Stimulated activated CD8-positive, alpha-beta memory T cell treated with anti-CD3 and anti-CD28 coated beads, Interleukin-7, amount 100 ng/mL, for 4 hours (primary cell): ENCODE measurements around the gene OSGEP.

ENCODE experiments used
- DNase-seq, 2 donors: peaks; one replicate each; pipeline ENCODE4 v3.0.0-alpha.2; 2020; ENCODE audit warnings: low read depth in 2 of 2

Gene OSGEP

GRCh38 chr14:20454516-20455354, at the start of gene OSGEP, which contains the start of gene APEX1:
Gene OSGEP (minus strand): TSS chr14:20454812. CDS start chr14:20454683, 129 bp downstream.
Gene APEX1 (plus strand): TSS chr14:20455226. CDS start chr14:20455646, 420 bp downstream.
- DNase-seq = peak; percentile 96 to 97

GRCh38 chr14:20503898-20504297, 49.3 kb upstream of the OSGEP start:
- DNase-seq = no peak

- DNase-seq = no peak
Observed at GRCh38 chr14:20501346-20501745, 46.7 kb upstream of the OSGEP start.

DNA sequence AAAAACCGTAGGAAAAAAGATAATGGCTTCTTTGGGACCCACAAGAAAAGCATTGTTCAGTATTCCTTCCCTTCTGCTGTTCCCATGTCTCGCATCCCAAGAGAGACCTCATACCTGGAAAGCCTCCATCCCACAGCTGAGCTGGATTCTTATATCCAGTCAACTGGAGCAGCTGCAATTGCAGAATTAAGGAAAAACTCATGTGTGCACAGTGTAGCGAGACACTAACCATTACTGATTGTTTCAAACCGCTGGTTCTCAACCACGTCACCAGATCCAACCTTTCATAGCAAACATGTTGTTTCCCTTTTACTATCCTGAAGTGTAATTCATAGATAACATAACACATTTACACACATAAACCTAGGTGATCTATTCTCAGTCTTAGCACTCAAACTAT, 45.3 kb upstream of the OSGEP start:
- no peak for DNase-seq

DNA sequence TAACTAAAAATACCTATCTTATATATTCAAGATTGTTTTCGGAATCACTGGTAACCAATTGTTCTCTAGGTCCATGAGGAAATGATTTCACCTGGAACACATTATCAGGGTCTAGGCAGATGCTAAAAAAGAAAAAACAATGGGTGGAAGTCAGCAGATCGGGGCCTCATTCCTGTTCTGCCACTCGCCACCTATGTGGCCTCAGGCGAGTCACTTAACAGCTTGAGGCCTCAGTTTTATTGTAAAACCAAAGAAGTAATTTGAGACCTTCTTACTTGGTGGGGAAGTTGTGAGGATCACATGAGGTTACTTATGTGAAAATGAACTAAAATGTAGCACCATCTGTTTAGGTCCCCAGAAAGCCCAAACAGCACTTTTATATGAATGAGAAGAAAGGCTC, 44.5 kb upstream of the OSGEP start:
- DNase-seq = no peak

GRCh38 chr14:20498622-20499021, 44.0 kb upstream of the OSGEP start:
- DNase-seq = no peak

DNA sequence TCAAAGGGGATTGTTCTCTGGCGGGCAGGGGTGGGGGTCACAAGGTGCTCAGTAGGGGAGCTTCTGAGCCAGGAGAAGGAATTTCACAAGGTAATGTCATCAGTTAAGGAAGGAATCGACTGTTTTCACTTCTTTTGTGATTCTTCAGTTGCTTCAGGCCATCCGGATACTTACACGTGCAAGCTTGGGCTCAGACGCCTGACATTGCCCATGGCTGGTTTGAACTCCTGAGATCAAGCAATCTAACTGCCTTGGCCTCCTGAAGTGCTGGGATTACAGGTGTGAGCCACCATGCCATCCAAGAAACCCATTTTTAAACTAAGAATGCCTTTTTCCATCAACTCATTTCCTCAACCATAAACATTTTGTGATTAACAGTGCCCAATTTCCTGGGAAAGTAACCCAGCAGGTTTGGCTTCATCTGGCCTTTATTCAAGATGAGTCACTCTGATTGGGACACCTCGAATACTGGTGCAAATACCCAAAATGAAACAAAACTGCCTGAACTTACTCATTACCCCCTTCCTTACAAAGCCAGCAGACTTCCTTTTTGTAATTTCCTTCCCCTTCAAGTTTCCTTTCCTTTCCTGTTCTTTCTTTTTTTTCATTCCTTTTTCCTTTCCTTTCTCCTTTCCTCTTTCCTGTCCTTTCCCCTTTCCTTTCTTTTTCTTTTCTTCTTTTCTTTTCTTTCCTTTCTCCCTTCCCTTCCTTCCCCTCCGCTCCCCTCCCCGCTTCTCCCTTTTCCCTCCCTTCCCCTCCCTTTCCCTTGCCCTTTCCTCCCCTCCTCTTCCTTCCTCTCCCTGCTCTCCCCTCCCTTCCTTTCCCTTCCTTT, 40.5 kb upstream of the OSGEP start:
- no peak for DNase-seq

- no peak for DNase-seq
Observed at GRCh38 chr14:20493634-20494033, 39.0 kb upstream of the OSGEP start.

- no peak for DNase-seq
Observed at GRCh38 chr14:20492486-20492885, 37.9 kb upstream of the OSGEP start.

DNA sequence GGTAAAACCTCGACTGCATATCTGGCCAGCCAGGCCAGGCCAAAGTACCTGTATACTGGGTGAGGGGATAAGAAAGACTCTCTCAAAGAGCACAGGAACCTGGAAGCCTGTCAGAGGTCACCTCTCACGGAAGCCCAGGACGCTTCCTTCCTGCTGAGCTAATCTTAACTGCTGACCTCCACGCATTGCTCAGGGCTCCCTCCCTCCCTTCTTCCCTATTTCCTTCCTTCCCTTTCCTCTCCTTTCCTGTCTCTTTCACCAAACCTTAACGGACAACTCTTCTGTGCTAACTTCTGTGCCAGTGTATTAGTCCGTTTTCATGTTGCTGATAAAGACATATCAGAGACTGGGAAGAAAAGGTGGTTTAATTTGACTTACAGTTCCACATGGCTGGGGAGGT, 36.0 kb upstream of the OSGEP start:
- no peak for DNase-seq

GRCh38 chr14:20489093-20489994, 34.7 kb upstream of the OSGEP start:
- DNase-seq = no peak

DNA sequence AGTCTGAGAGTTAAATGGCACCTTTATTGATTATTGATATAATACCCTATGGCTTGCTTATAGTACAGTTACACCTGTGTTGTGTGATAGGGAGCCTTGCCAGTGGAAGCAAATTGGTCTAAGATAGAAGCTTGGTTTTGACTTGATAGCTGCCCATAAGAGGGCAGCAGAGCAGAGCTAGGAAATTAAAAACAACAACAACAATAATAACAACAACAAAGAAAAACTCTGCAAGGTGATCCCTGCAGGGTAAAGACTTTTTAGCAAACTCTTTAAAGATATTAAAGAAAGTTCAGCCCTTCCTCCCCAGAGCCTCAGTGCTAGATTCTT, 32.7 kb upstream of the OSGEP start:
- DNase-seq = no peak

- DNase-seq = no peak
Observed at GRCh38 chr14:20486684-20487395, 32.2 kb upstream of the OSGEP start.

DNA sequence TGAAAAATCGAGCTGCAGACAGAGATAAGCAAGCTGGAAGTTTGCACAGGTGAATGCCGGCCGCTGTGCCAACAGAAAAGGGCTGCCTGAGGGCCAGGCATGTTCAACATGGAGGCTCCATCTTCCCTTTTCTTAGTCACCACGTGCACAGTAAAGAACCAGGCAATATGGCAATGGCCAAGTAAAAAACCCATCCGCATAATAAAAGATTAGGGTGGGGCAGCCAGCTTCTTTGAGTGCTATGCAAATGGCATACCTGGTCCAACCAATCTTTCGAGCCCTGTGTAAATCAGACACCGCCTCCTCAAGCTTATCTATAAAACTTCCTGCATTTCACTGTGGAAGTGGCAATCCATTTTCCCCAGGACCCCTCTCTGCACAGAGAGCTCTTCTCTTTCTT, 31.3 kb upstream of the OSGEP start:
- DNase-seq = no peak

DNA sequence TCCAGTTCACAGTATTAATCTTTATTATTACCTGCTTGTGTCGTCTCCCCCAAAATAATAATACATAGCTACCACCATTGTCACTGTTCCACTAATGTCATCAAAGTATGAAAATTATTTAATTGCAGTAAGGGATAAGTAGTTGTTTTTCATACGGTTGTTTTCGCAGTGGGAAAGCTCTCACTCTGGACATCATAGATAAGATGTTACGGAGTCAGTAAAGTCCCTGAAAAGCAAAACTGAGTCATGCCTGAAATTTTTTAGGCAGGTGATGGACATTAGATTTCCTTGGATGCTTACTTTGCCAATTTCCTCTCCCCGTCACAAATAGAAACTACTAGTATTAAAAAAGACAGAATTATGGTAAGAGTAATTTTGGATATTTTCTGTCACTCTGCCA, 27.8 kb upstream of the OSGEP start:
- no peak for DNase-seq

- no peak for DNase-seq
Observed at GRCh38 chr14:20478894-20479293, 24.3 kb upstream of the OSGEP start.

DNA sequence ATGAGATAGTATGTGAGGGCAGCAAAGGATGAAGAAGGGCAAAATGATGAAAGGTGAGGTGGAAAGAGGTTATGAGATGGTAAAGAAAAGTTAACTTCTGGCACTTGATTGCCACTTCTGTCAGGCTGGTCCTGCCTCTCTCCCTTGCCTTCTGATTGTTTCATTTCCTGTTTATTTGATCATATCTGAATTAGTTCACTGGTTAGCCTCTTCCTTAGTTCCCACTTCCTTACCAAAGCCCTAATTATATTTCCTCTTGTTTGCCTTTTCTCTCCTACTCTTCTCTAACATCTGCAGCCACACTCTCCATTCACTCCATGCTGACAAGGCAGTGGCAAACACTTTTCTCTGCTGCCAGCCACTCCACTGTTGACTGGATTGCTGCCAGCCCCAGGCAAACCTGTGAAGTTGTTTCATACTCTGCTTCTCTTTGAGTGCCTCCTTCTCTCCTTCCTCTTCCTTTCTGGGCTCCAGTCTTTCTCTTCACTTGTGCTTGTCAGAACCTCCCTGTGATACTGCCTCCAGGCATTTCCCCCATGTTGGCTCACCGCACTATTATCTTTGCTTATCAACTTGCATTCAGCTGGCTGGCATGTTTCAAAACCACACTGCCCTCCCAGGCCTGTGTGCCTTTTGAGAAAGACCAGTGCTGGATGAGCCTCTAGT, 22.7 kb upstream of the OSGEP start:
- DNase-seq = no peak

DNA sequence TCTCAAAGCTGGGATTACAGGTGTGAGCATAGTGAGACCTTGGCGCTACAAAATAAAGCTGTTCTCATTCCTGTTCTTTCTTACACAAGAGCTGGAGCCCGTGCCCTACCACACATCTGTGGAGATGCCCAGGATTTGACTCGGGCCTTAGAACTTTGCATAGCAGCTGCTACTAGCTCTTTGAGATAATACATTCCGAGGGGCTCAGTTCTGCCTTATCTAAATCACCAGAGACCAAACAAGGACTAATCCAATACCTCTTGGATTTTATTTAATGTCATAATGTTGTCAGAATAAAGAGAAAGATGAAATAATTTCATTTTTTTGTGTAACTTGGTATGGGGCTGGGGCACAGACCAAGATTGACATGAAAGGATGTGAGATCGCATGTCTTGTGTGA, 22.2 kb upstream of the OSGEP start:
- no peak for DNase-seq

DNA sequence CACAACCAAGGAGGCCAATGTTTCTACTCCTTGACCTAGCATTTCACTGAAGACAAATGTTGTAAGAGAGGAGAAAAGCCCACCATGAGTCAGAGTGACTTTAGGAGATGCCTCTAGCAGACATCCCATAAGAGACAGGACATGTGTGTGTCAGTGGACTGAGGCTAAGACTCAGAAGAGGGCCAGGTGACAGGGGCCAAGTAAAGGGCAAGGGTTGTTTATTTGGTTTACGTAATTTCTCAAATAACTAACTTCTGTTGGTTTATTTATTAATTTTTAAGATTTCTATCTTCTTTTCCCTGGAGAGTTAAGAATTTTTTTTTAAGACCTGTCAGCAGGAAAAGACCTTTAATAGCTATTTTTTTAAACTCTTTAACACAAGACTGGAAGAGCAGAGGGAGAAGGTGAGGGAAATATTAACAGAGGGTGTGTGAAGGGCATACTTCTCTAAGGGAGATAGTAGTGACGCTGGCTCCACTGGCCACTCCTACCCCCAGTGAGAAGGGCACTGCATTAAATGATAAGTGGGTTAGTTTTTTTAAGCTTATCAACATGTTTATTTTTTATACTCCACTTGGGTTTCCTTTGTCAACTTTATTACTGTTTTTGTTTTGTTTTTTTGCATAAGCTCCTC, 18.0 kb upstream of the OSGEP start:
- no peak for DNase-seq

- no peak for DNase-seq
Observed at GRCh38 chr14:20470603-20470901, 15.9 kb upstream of the OSGEP start.
